NCI-H2196 treated with DMSO at 0.1 percent for 48 hours (cell line): ENCODE results near the gene EFTUD2.
A peak's percentile ranks its signal among the peaks of the same experiment; 100 is the strongest.
"Not testable (repeated sequence)": the region's sequence is repeated elsewhere in the genome, so short reads cannot be mapped to it uniquely, and the experiment has no call there.

Source experiments
- DNase-seq: peaks from one replicate; lab custom pipeline; 2025; ENCODE audit not compliant: unreplicated experiment; lab: John Stamatoyannopoulos, UW

Gene EFTUD2

DNA sequence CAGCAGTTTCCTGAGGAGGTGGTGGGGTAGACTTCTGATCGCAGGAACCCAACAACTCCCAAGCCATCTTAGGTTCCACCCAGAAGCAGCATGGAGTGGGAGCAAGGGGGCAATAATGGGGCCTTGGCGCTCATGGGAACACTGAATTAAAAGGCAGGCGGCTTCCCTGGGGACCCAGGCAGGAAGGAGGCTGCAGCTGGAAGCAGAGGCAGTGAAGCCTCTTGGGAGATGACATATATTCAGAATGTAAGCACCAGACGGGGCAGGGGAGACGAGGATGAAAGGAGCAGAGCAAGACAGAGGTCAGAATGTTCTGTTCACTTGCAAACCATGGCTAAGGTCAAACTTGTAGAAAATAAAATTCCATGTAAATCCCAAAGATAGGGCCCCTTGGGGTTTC is 48.6 kb downstream of the EFTUD2 start:
- DNase-seq, result no peak

DNA sequence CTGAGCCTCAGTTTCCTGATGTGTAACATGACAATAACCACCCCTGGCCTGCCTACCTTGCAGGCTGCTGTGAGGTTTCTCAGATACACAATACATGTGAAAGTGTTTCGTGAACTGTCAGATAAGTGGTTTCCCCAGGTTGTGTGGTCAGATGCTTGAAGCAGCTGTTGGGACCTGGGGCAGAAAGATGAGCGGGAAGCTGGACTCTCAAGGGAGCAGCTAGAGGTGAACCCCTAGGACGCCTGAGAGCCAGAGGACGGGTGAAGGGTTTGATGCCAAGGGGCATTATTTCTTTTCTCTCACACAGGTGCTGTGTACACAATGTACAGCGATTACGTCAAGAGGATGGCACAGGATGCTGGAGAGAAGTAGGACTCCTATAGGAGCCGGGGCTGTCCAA is 49.2 kb downstream of the EFTUD2 start:
- no peak for DNase-seq

DNA sequence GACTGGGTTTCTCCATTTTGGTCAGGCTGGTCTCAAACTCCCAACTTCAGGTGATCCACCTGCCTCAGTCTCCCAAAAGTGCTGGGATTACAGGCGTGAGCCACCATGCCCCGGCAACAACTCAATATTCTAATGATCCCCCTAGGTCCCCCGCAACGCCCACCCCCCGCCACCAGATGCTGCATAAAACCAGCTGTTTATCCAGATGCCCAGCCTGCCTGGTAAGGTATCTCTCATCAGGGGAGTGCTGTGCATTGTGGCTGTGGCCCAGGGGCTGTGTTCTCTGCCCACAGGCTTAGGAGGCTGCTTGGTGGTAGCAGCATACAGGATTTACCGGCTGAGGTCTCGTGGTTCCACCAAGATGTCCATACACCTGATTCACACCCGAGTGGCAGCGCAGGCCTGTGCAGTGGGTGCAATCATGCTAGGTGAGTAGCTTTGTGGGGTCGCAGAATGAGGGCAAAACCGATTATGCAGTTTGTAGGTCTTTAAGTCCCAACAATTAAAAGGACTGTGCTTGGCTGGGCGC is 50.2 kb downstream of the EFTUD2 start:
- no peak for DNase-seq

DNA sequence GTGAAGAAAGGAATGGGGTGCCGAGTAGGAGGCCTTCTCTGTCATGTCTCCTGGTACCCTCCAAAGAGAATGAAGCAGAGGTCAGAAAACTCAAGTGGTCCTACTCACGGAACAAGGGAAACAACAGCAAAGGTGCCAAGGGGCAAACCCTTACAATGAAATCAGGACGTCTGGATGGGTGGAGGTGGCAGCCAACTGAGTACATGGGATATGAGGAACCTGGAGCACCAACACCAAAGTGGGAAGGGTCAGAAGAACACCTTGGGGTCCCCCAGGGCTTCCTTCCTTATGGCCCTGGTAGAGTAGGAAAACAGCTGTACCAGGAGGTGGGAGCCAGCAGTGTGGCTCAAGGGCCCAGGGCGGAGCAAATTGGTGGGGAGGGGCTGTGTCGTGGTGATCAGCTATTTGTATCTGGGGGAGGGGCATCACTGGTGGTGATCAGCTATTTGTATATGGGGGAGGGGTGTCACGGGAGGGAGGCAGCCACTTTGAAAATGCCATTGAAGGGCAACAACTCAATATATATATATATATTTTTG is 50.9 kb downstream of the EFTUD2 start:
- DNase-seq, result no peak

DNA sequence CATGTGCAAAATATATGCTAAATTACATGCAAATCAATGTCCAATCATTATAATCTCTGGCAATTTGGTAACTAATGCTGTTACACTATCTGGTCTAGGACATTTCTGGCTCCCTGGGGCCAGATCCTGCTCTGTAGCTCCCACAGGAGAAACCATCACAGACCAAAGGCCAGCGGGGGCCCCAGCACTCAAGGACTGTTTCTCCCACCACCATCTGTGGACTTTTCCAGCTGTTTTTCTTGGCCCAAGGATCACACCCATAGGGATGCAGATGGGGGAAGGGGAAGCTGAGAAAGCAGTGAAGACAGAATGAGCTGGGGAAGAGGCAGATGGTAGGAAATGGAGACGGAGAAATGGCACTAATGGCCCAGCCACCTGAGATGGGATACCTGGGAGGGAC is 51.7 kb downstream of the EFTUD2 start, which contains the start of gene HIGD1B:
TSS of gene HIGD1B (plus strand) at position 298 of the 400 bp plus-strand sequence. CDS start 270 bp downstream, outside the sequence.
- no peak for DNase-seq

DNA sequence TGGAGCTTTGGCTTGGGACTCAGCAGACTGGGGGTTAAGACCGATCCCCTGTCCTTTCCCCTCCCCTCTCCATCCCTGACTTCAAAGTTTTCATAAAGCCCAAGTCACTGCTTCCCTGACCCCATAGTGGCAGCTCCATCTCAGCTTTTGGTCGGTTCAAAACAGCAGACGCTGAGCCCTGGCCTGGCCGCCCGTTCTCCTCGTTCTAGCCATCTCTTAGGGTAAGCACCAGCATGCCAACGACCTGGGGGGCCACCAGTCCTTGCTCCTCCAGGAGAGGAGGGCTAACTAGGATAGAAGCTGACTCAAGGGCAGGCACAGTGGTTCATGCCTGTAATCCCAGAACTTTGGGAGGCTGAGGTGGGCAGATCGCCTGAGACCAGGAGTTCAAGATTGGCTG is 53.0 kb downstream of the EFTUD2 start:
- no peak for DNase-seq

DNA sequence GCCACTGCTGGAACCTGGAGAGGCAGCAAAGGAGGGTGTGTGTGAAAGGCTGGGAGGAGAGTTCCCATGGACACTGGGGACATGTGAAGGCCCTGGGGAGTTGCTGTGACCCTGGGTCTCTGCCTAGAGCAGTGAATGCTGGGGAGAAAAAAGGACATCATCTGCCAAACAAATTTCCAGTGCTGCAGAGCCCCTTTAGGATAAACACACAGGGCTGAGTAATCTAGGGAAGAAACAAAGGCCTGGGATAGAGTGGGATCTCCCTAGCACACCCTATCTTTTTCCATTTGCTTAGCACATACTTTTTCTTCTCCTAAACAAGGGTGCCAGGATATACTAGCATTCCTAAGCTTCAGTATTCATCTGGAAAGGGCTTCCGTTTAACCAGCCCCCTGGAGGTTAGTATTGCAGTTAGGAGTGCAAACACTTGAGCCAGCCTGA is 54.8 kb downstream of the EFTUD2 start:
- DNase-seq, result no peak

DNA sequence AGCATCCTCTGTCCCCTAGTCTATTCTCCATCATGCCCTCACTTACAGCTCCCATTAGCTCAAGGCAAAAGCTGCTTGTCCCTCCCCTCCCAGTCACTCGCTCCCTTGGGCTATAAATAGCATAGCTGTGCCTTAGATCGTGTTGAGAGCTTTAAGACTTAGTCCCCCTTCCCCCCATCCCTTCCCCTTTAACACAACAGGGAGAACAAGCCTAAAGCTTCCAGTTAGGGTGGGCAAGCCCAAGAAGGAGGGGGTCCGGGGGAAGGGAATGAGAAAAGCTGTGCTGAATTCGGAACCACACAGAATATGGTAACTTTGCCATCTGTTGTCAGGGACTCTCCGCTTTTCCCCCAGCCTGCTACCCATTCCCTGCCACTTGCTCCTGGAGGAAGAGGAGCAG is 56.5 kb downstream of the EFTUD2 start:
- DNase-seq, result no peak

DNA sequence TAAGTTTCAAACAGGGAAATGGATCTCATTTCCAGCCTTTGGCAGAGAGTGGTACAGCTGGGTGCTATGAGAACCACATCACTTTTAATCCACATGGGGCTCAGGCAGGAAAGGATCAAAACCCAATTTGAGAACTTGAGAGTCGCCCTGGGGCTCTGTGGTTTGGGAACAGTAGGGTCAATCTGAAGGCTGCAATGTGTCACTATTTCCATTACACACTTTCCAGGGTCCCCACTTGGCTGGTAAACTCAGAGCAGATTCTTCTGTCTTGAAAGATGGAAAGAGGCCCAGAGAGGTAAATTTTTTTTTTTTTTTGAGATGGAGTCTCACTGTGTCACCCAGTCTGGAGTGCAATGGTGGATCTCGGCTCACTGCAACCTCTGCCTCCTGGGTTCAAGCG is 58.3 kb downstream of the EFTUD2 start:
- no peak for DNase-seq

DNA sequence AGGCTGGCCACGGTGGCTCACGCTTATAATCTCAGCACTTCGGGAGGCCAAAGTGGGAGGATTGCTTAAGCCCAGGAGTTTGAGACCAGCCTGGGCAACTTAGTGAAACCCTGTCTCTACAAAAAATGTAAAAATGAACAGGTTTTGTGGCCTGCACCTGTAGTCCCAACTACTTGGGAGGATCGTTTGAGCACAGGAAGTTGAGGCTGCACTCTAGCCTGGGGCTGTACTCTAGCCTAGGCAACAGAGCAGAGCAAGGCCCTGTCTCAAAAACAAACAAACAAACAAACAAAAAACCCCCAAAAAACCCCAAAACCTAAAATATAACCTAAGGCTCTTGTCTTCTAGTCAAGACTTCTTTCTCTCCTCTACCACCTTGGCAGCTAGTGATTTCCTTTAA is 59.0 kb downstream of the EFTUD2 start:
- no peak for DNase-seq

DNA sequence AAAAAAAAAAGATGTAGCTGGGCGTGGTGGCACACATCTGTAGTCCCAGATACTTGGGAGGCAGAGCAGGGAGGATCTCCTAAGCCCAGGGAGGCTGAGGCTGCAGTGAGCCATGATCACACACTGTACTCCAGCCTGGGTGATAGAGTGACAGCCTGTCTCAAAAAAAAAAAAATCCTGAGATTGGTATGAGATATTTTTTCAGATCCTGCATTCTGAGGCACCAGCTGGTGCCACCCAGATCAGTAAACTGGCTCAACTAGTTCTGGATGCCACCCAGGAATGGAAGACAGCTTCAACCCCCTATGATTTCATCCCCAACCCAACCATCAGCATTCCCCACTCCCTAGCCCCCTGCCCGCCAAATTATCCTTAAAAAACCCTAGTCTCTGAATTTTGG is 62.0 kb downstream of the EFTUD2 start:
- no peak for DNase-seq

DNA sequence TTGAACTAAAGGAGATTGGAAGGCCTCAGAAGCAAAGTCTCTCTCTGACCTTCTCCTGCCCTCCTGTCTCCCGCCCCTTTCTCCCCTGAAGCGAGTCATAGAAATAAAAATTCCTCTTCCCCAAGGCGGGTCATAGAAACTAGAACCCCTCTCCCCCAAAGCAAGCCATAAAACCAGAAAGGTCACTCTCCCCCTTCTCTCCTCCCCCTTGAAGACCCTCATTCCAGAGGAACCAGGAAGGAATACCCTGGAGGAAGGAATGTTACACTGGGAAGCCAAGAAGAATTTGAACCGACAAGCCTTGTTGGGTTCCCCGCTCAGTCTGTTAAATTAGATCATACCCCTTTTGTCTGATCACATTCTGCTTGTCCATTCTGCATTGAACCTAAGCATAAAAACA is 66.4 kb downstream of the EFTUD2 start:
- DNase-seq, result no peak

DNA sequence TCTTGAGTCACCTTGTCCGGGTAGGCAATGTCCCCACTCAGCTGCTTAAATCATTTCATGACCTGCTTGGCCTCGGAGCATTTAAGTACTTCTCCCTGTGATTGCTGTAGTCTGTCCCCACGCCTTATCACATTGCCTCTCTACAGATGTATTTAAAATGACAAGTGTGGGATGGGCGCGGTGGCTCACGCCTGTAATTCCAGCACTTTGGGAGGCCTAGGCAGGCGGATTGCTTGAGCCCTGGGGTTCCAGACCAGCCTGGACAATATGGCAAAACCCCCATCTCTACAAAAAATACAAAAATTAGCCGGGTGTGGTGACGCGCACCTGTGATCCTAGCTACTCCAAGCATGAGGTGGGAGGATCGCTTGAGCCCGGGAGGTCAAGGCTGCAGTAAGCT is 67.9 kb downstream of the EFTUD2 start:
- DNase-seq, result no peak

DNA sequence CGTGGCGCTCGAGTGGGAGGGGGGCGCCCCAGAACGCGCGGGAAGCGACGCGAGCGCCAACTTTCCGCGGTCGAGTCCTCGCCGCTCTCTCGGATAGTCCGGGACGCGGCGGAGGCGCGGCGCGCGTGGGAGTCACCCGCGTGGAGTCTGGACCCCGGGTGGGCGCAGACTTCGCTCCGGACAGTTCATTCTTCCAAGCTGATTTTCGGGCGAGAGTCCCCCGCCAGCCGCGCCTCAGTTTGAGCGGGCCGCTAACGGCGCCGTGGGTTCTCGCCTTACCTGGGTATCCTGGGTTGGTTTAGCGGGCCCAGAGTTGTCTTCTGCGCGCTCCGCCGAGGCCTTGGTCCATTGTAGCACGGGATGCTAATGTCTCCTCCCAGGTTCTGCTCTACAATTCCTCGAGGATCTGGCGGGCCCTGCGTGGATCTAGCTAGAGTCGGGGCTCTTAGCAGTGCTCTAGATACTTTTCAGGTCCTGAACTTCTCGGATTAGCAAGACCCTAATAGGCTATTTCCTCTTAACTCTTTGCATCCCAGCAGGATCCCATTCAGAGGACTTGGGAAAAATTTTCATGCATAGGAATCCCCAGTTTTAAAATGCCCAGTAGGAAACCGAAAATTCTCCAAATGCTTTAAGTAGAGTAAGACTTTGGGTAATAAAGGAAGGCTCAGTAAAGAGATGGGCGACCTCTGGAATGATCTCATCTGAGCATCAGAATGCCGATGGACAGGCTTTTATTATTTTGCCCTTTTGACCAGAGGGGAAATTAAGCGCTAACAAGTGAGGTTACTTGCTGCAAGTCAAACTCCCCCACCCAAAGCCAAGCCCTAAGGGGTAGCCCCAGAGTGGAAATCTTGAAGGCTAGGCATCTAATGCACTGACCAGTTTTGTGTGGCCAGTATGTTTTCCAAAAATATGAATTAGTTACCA is 68.6 kb downstream of the EFTUD2 start:
- DNase-seq, result no peak

DNA sequence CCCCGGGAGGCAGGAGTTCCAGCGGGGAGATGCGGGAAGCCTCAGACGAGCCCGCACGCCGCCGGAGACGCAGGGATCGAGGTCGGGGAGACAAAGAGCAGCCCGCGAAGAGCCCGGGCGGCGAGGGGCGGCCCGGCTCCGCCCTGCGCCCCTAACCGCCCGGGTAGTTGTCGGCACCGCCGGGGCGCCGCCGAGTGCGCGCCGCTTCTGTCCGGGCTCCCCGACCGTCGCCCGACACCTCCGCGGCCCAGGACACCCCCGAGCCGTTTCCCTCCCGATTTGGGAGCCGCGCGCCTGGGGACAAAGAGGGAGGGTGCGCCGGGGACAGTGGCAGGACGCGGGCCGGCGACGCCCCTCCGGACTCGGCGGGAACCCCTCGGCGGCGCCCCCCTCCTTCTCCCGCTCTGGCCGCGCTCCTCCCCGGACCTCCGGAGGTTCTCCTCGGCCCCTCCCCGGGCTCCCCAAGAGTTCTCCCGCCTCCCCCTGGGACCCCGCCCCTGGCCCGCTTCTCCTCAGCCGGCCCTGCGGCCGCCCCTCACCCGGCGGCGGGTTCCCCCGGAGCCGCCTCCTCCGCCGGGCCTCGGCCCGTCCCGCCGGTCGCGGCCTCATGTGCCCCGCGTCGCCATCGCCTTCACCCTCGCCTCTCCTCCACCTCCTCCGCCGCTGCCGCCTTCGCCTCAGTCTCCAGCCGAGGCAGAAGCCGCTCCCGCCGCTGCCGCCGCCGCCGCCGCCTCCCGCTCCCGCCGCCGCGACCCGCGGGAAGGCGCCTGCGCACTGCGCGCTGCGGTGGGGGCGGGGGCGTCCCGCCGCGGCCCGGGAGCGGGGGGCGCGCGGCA is 69.5 kb downstream of the EFTUD2 start, which contains the start of gene GJC1:
TSS of gene GJC1 (minus strand) at position 765 of the 836 bp plus-strand sequence. CDS start 24,470 bp downstream, outside the sequence.
- DNase-seq, result no peak

DNA sequence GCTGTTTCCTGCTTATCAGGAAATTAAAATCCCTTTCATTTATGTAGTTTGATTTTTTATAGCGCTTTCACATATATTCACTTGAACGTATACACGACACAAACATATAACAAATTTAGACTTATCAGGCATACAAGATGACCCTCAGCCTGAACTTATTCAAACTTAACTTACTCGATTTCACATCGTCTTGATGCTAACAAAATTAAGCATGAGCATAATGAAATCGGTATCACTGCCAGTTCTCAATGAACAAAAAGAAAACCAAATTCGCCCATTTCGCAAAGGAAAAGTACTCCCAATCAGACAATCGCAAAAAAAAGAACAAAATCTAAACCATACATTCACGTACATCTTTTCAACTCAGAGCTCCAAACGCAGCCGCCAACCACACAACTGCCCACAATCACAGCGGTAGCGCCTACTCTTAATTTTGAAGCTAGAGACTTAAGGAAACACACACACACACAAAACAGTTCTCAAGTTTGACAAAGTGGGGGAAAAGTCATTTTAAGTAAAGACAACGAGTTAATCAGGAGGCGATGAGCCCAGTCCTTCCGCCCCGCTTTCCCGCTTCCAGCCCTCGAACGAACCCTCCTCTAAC is 70.2 kb downstream of the EFTUD2 start:
- no peak for DNase-seq

DNA sequence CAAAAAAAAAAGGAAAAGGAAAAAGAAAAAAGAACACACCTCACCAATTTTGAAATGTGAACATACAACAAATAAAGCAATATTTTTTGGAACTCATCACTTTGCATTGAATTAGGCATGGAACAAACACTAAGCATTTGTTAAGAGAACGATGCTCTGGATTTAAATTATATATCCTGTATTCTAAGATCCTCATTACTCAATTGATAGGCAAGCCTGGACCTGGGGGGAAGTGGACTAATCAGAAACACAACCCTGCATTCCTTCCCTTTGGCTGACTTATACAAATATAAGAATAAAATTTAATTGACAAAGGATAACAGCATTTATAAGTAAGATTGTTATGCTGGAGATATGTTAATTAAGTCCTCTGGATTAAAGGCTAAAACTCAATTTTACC is 71.4 kb downstream of the EFTUD2 start:
- no peak for DNase-seq

DNA sequence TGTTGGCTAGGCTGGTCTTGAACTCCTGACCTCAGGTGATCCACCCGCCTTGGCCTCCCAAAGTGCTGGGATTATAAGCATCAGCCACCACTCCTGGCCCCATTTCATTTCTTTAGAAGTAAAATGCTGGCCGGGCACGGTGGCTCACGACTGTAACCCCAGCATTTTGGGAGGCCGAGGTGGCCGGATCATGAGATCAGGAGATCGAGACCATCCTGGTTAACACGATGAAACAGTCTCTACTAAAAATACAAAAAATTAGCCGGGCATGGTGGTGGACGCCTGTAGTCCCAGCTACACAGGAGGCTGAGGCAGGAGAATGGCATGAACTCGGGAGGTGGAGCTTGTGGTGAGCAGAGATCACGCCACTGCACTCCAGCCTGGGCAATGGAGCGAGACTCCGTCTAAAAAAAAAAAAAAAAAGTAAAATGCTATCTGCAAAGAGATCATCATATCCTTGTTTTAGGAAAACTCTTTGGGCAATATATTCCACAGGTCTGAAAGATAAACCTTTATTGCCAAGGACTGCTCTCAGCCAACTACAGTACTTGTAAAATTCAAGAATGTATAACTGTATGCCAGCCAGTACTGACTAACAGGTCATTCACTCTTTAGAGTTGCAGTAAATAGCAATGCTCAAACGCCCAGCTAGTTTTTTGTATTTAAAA is 73.0 kb downstream of the EFTUD2 start:
- DNase-seq, result no peak

DNA sequence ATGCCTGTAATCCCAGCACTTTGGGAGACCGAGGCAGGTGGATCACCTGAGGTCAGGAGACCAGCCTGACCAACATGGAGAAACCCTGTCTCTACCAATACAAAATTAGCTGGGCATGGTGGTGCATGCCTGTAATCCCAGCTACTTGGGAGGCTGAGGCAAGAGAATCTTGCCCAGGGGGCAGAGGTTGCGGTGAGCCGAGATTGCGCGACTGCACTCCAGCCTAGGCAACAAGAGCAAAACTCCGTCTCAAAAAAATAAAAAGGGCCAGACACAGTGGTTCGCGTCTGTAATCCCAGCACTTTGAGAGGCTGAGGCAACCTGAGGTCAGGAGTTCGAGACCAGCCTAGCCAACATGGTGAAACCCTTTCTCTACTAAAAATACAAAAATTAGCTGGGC is 74.0 kb downstream of the EFTUD2 start:
- not testable (repeated sequence) for DNase-seq

DNA sequence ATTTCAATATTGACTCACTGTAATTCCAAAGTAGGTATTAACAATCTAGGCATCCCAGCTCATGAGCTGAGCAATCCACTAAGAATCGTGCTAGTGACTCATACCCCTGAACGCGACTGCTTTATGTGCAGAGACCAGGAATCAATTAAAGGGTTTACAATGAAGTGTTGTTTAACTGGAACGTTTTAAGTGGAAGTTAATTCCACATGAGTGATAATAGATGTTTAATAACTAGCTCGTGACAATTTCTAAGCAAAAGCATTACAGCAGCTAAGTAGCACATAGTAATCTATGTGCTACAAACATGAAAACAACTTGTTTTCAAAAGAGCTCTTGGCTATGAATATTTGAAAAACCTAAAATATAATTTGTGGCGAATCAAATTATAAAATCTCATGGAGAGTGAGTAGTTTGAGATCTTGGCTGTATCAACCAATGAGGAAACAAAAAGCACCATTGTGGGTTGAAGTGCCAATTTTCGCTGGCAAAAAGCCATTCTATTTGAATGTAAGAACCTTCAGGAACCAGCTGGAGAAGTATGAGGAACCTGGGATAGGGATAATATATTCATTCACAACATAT is 78.5 kb downstream of the EFTUD2 start:
- DNase-seq, result peak; percentile 72
